Sigmoid colon (tissue), 7 donors: Measurements from ENCODE around the gene ZMYND15. TPM values are rescaled to one million over a fixed set of nuclear protein-coding genes. Genes with fewer than 3 reads are reported as not detected.
"Not testable (repeated sequence)": the region's sequence is repeated elsewhere in the genome, so short reads cannot be mapped to it uniquely, and the experiment has no call there.

Source experiments
- DNase-seq: peaks from one replicate; pipeline ENCODE4 v3.0.0-alpha.2; 2019
- H3K27ac ChIP-seq, 4 donors: fragments of 200-600 bp; sonication (generic); one replicate each; pipeline ENCODE4 v1.5.1; 2016 to 2019; ENCODE audit warnings: mild to moderate bottlenecking in 1 of 4
- H3K27me3 ChIP-seq, 3 donors: fragments of 200-600 bp; sonication (generic); one replicate each; pipeline ENCODE4 v1.5.1; 2019; ENCODE audit warnings: mild to moderate bottlenecking in 1 of 3
- H3K36me3 ChIP-seq, 4 donors: fragments of 200-600 bp; sonication (generic); one replicate each; pipeline ENCODE4 v1.5.1; 2016 to 2019
- H3K4me1 ChIP-seq, 4 donors: fragments of 200-600 bp; sonication (generic); one replicate each; pipeline ENCODE4 v1.5.1; 2017 to 2019
- H3K4me3 ChIP-seq, 4 donors: fragments of 200-600 bp; sonication (generic); one replicate each; pipeline ENCODE4 v1.5.1; 2017 to 2019; ENCODE audit warnings: mild to moderate bottlenecking in 2 of 4, moderate library complexity in 1 of 4
- H3K9me3 ChIP-seq, 4 donors: fragments of 200-600 bp in 3 of 4; sonication (generic) in 3 of 4; one replicate each; pipeline versions ENCODE4 v1.5.1 to v1.6.1; 2013 to 2019
- CTCF ChIP-seq, 4 experiments: fragments of 450-650 bp in 3 of 4; fragments of 200-600 bp in 1 of 4; IDR thresholded peaks; one replicate each; pipeline ENCODE4 v1.5.1; 2016 to 2019; ENCODE audit warnings: antibody characterized with exemption in 4 of 4, mild to moderate bottlenecking in 3 of 4, moderate library complexity in 2 of 4
- EP300 ChIP-seq, 4 donors: sonication (generic); formaldehyde crosslinking; IDR thresholded peaks; one replicate each; pipeline ENCODE4 v1.6.1; 2017; ENCODE audit warnings: antibody characterized with exemption in 4 of 4
- POLR2A ChIP-seq, 2 donors: fragments of 450-650 bp; IDR thresholded peaks; one replicate each; pipeline ENCODE4 v1.6.1; 2016; ENCODE audit warnings: antibody characterized with exemption in 2 of 2, mild to moderate bottlenecking in 2 of 2, moderate library complexity in 2 of 2
- POLR2AphosphoS5 ChIP-seq, 4 donors: sonication (generic); formaldehyde crosslinking; IDR thresholded peaks; one replicate each; pipeline ENCODE4 v1.6.1; 2017; ENCODE audit warnings: antibody characterized with exemption in 4 of 4
- WGBS, 2 donors: extraction: QIAGEN DNeasy Blood & Tissue Kit; methylation state at CpG; one replicate each; pipeline ENCODE4 v1.1.7; 2013; 5-methylcytosine and 5-hydroxymethylcytosine counted together
- intact Hi-C: fragments of 100-400 bp; cut with DNase I; formaldehyde crosslinking; loops from one replicate; pipeline ENCODE4 v1.15.1; 2023
- polyA plus RNA-seq, 3 donors: library from polyadenylated mRNA; stranded (reverse); fragments of 200-250 nt; gene quantifications; one replicate each; pipeline ENCODE4 v1.2.3, GENCODE V29; 2013
- total RNA-seq, 4 donors: library from RNA; depleted of rRNA; stranded (reverse); fragments of >200 nt; gene quantifications; one replicate each; pipeline ENCODE4 v1.1.0, GENCODE V29; 2016
- donor health status: healthy with polysubstance abuse.
- donor health status: Bipolar disorder and iron deficiency.
- donor health status: healthy.

ZMYND15 gene
- total and polyA plus RNA-seq, 7 donors: 0.36 to 1.2 (median 0.55) TPM; not detected in 2

GRCh38 chr17:4696437-4696805 lies 43.2 kb upstream of the ZMYND15 start:
- Histone ChIP-seq H3K4me3 (no peak overlapping the region), H3K27ac (no peak overlapping the region), H3K36me3 (peaks cover 0 to 22% (median 0%) of the 10 kb centered on the region in 4 donors), H3K9me3 (no peaks in the 10 kb centered on the region), H3K4me1 (peaks cover 0 to 6% (median 0%) of the 10 kb centered on the region in 4 donors), H3K27me3 (no peaks in the 10 kb centered on the region)
- intact Hi-C loops: no loop called here
- peak; percentile 8 for DNase-seq
- TF ChIP-seq POLR2AphosphoS5 (IDR thresholded peaks at IDR 0.05): no peak
- no peak for TF ChIP-seq CTCF (IDR thresholded peaks at IDR 0.05)
- no peak for TF ChIP-seq EP300 (IDR thresholded peaks at IDR 0.05)
- no peak for TF ChIP-seq POLR2A (IDR thresholded peaks at IDR 0.05)
- WGBS, 2 donors: 65 to 68% methylated on average over 6 of the region's 6 CpGs

- H3K4me3 ChIP-seq, H3K9me3 ChIP-seq, H3K27me3 ChIP-seq, intact Hi-C loops, H3K27ac ChIP-seq: not testable (repeated sequence)
- DNase-seq: peak; percentile 19
- peaks cover 0 to 15% (median 12%) of the 10 kb centered on the region in 4 donors for H3K4me1 ChIP-seq
- H3K36me3 ChIP-seq: peaks cover 0 to 22% (median 0%) of the 10 kb centered on the region in 4 donors
- 64 to 86% methylated on average over 13 of the region's 13 CpGs for WGBS, 2 donors
These were observed 40.1 kb upstream of the ZMYND15 start for GRCh38 chr17:4699401-4700056.

GRCh38 chr17:4701116-4701515 lies 38.5 kb upstream of the ZMYND15 start:
- H3K4me3 ChIP-seq: no peak overlapping the region
- H3K36me3 ChIP-seq: peaks cover 0 to 18% (median 0%) of the 10 kb centered on the region in 4 donors
- H3K9me3 ChIP-seq: no peaks in the 10 kb centered on the region
- no peaks in the 10 kb centered on the region for H3K27me3 ChIP-seq
- H3K4me1 ChIP-seq: peaks cover 0 to 19% (median 14%) of the 10 kb centered on the region in 4 donors
- peak; percentile 15 for DNase-seq
- WGBS, 2 donors: 87 to 98% methylated on average over 1 of the region's 1 CpG
- no peak for TF ChIP-seq POLR2AphosphoS5 (IDR thresholded peaks at IDR 0.05)
- no peak for TF ChIP-seq POLR2A (IDR thresholded peaks at IDR 0.05)
- no peak for TF ChIP-seq CTCF (IDR thresholded peaks at IDR 0.05)
- no peak for TF ChIP-seq EP300 (IDR thresholded peaks at IDR 0.05)
- intact Hi-C loops: no loop called here
- H3K27ac ChIP-seq: no peak overlapping the region

- Histone ChIP-seq H3K27ac (peak overlapping the region; percentile 79 to 86 (median 82)), H3K4me1 (peaks cover 0 to 19% (median 14%) of the 10 kb centered on the region in 4 donors), H3K9me3 (no peaks in the 10 kb centered on the region), H3K36me3 (peaks cover 0 to under 1% (median 0%) of the 10 kb centered on the region in 4 donors), H3K4me3 (peak overlapping the region; percentile 62 to 93 (median 82)), H3K27me3 (no peaks in the 10 kb centered on the region)
- peak; percentile 41 for DNase-seq
- no peak for TF ChIP-seq POLR2A (IDR thresholded peaks at IDR 0.05)
- WGBS, 2 donors: 5 to 8% methylated on average over 15 of the region's 15 CpGs
- intact Hi-C loops: no loop called here
These were observed 36.3 kb upstream of the ZMYND15 start for GRCh38 chr17:4703330-4703691.

GRCh38 chr17:4704574-4704907 lies 35.1 kb upstream of the ZMYND15 start:
- 40 to 45% methylated on average over 14 of the region's 14 CpGs for WGBS, 2 donors
- H3K9me3 ChIP-seq, intact Hi-C loops, H3K36me3 ChIP-seq, DNase-seq, H3K27me3 ChIP-seq: not testable (repeated sequence)
- Histone ChIP-seq H3K4me3 (peak overlapping the region; percentile 62 to 93 (median 82)), H3K4me1 (peaks cover 0 to 21% (median 14%) of the 10 kb centered on the region in 4 donors), H3K27ac (peak overlapping the region; percentile 79 to 86 (median 82))

GRCh38 chr17:4704991-4705390 lies 34.6 kb upstream of the ZMYND15 start:
- TF ChIP-seq CTCF (IDR thresholded peaks at IDR 0.05) (no peak), POLR2AphosphoS5 (IDR thresholded peaks at IDR 0.05) (no peak), POLR2A (IDR thresholded peaks at IDR 0.05) (no peak), EP300 (IDR thresholded peaks at IDR 0.05) (no peak)
- 97 to 98% methylated on average over 15 of the region's 15 CpGs for WGBS, 2 donors
- Histone ChIP-seq H3K27me3 (no peaks in the 10 kb centered on the region), H3K27ac (no peak overlapping the region), H3K4me3 (no peak overlapping the region), H3K4me1 (peaks cover 0 to 24% (median 16%) of the 10 kb centered on the region in 4 donors), H3K9me3 (no peaks in the 10 kb centered on the region), H3K36me3 (no peaks in the 10 kb centered on the region)
- intact Hi-C loops: no loop called here
- DNase-seq: no peak
